Hepatocyte (in vitro differentiated cells): ENCODE measurements around the gene DISC1.
A peak's percentile ranks its signal among the peaks of the same experiment; 100 is the strongest.

Source experiments
- EZH2 ChIP-seq: fragments of 200-600 bp; sonication (generic); IDR thresholded peaks from 2 replicates; pipeline ENCODE4 v1.6.1; 2016; ENCODE audit warnings: antibody characterized with exemption, mild to moderate bottlenecking, borderline replicate concordance
- TF ChIP-seq, protein P1 (sequence below): fragments of 200-600 bp; sonication (generic); IDR thresholded peaks from 2 replicates; pipeline ENCODE4 v1.5.1; 2016; ENCODE audit warnings: antibody characterized with exemption, mild to moderate bottlenecking; ENCODE audit not compliant: poor library complexity

DNA sequence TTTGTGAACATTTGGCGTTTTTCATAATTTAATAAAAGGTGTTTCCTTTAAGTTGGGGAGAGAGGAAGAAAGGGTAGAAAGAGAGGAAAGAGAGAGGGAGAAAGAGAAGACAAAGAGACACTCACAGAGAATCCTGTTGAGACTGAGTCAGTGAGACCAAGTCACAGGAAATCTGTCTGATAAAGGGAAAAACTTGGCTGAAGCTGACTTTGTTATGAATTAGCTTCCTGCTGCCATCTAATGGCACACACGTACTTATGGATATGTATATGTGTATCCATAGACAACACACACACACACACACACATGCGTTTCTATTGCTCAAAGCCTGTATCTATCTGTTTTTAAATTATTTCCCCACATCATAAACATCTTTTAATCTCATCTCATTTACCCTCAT lies 42.5 kb upstream of the DISC1 start:
- TF ChIP-seq, protein P1, sequence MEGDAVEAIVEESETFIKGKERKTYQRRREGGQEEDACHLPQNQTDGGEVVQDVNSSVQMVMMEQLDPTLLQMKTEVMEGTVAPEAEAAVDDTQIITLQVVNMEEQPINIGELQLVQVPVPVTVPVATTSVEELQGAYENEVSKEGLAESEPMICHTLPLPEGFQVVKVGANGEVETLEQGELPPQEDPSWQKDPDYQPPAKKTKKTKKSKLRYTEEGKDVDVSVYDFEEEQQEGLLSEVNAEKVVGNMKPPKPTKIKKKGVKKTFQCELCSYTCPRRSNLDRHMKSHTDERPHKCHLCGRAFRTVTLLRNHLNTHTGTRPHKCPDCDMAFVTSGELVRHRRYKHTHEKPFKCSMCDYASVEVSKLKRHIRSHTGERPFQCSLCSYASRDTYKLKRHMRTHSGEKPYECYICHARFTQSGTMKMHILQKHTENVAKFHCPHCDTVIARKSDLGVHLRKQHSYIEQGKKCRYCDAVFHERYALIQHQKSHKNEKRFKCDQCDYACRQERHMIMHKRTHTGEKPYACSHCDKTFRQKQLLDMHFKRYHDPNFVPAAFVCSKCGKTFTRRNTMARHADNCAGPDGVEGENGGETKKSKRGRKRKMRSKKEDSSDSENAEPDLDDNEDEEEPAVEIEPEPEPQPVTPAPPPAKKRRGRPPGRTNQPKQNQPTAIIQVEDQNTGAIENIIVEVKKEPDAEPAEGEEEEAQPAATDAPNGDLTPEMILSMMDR = peak; percentile 40
- TF ChIP-seq EZH2 = no peak
